Activated CD8-positive, alpha-beta T cell treated with anti-CD3 and anti-CD28 coated beads for 36 hours (primary cell): ENCODE data around the gene MAGEA8. TPM values are rescaled to one million over a fixed set of nuclear protein-coding genes. Genes with fewer than 3 reads are reported as not detected.
A peak's percentile ranks its signal among the peaks of the same experiment; 100 is the strongest.
"Not testable (repeated sequence)": the region's sequence is repeated elsewhere in the genome, so short reads cannot be mapped to it uniquely, and the experiment has no call there.

Experiments
- ATAC-seq: fragments of 200-7000 bp; cut with Tn5 transposase; one replicate; pipeline ENCODE4 v1.10.0; 2021; ENCODE audit warnings: mild to moderate bottlenecking, moderate library complexity
- CTCF ChIA-PET: fragments of 350-600 bp; sonication (Branson Sonifier 250); formaldehyde crosslinking; loops from one replicate; lab custom pipeline; 2021; ENCODE audit warnings: antibody characterized with exemption; lab: Charles Lee
- POLR2A ChIA-PET: fragments of 350-600 bp; sonication (Branson Sonifier 250); formaldehyde crosslinking; loops from one replicate; lab custom pipeline; 2021; ENCODE audit warnings: antibody characterized with exemption; lab: Charles Lee
- DNase-seq: peaks from one replicate; pipeline ENCODE4 v3.0.0-alpha.2; 2020
- H3K27ac Mint-ChIP-seq: one replicate; pipeline ENCODE4 v1.8.0; 2021; ENCODE audit warnings: mild to moderate bottlenecking, mixed read lengths
- H3K27me3 Mint-ChIP-seq: one replicate; pipeline ENCODE4 v1.8.0; 2021; ENCODE audit warnings: mixed read lengths
- H3K36me3 Mint-ChIP-seq: one replicate; pipeline ENCODE4 v1.8.0; 2021; ENCODE audit warnings: low read depth, mixed read lengths
- H3K4me1 Mint-ChIP-seq: one replicate; pipeline ENCODE4 v1.8.0; 2021; ENCODE audit warnings: low read depth, mixed read lengths
- H3K4me3 Mint-ChIP-seq: one replicate; pipeline ENCODE4 v1.8.0; 2021; ENCODE audit warnings: mild to moderate bottlenecking, moderate library complexity, mixed read lengths
- H3K9me3 Mint-ChIP-seq: one replicate; pipeline ENCODE4 v1.8.0; 2021; ENCODE audit warnings: mixed read lengths
- intact Hi-C: fragments of 100-400 bp; cut with micrococcal nuclease; formaldehyde crosslinking; loops from one replicate; pipeline ENCODE4 v1.10.0; 2022
- total RNA-seq, 2 experiments: library from RNA; stranded (reverse); gene quantifications; one replicate each; pipeline ENCODE4 v1.2.3, GENCODE V29; 2021
- TF ChIP-seq, protein P1 (sequence below): fragments of 200-600 bp; IDR thresholded peaks from one replicate; pipeline ENCODE4 v1.8.0; 2022; ENCODE audit warnings: antibody characterized with exemption, mild to moderate bottlenecking

Gene MAGEA8
- total RNA-seq, 2 experiments from 2014 or later: not detected

DNA sequence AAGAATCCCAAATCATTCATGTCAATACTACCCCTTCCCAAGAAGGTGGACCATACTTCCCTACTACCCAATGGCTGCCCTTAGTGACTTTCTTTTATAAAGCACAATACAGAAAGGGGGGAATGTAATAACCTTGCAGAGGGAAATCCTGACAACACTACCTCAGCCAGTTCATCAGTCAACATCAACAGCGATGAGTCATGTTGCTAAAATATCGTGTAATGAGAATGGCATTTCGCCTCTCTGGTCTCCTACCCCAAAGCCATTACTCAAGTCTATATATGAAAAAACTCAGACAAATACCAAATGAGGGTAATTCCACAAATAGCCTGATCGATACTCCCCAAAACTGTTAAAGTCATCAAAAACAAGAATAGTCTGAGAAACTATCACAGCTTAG, 3.3 kb upstream of the MAGEA8 start:
- H3K9me3 Mint-ChIP-seq: no peaks in the 10 kb centered on the region
- peaks cover 13% of the 10 kb centered on the region for H3K27me3 Mint-ChIP-seq
- TF ChIP-seq, protein P1, sequence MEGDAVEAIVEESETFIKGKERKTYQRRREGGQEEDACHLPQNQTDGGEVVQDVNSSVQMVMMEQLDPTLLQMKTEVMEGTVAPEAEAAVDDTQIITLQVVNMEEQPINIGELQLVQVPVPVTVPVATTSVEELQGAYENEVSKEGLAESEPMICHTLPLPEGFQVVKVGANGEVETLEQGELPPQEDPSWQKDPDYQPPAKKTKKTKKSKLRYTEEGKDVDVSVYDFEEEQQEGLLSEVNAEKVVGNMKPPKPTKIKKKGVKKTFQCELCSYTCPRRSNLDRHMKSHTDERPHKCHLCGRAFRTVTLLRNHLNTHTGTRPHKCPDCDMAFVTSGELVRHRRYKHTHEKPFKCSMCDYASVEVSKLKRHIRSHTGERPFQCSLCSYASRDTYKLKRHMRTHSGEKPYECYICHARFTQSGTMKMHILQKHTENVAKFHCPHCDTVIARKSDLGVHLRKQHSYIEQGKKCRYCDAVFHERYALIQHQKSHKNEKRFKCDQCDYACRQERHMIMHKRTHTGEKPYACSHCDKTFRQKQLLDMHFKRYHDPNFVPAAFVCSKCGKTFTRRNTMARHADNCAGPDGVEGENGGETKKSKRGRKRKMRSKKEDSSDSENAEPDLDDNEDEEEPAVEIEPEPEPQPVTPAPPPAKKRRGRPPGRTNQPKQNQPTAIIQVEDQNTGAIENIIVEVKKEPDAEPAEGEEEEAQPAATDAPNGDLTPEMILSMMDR: no peak
- ChIA-PET POLR2A (no interaction called here), CTCF (no interaction called here)
- DNase-seq: no peak
- intact Hi-C loops: no loop called here
- no peaks in the 10 kb centered on the region for H3K36me3 Mint-ChIP-seq
- no peak overlapping the region for H3K27ac Mint-ChIP-seq
- no peaks in the 10 kb centered on the region for H3K4me1 Mint-ChIP-seq
- no peak overlapping the region for H3K4me3 Mint-ChIP-seq
- no peak for ATAC-seq

DNA sequence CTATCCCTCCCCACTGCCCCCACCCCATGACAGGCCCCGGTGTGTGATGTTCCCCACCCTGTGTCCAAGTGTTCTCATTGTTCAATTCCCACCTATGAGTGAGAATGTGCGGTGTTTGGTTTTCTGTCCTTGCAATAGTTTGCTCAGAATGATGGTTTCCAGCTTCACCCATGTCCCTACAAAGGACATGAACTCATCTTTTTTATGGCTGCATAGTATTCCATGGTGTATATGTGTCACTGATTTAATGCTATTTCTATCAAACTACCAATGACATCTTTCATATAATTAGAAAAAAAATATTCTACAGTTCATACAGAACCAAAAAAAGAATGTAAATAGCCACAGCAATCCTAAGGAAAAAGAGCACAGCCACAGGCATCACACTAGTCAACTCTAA, 9.8 kb downstream of the MAGEA8 start:
- H3K36me3 Mint-ChIP-seq, H3K27me3 Mint-ChIP-seq, intact Hi-C loops, H3K4me1 Mint-ChIP-seq, H3K9me3 Mint-ChIP-seq, DNase-seq, ATAC-seq, H3K27ac Mint-ChIP-seq, CTCF ChIA-PET, H3K4me3 Mint-ChIP-seq, POLR2A ChIA-PET: not testable (repeated sequence)

DNA sequence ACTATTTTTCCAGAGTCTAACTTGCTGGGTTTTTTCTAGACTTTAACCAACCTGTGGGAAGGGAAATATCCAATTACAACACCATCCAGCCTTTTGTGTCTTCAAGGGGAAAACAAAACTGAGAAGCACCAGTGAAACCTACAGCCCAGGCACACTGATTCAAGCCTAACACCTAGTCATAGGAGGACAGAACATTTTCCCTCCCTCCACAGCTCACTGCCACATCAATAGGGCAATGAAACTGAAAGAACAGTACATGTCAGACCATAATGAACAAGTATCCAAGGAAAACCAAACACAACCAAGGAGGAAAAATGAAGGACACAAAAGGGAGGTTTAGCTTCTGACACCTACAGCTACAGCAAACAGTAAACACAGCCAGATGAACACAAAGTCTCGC, 17.6 kb downstream of the MAGEA8 start:
- POLR2A ChIA-PET: no interaction called here
- Mint-ChIP-seq H3K4me1 (peaks cover 11% of the 10 kb centered on the region), H3K36me3 (no peaks in the 10 kb centered on the region)

DNA sequence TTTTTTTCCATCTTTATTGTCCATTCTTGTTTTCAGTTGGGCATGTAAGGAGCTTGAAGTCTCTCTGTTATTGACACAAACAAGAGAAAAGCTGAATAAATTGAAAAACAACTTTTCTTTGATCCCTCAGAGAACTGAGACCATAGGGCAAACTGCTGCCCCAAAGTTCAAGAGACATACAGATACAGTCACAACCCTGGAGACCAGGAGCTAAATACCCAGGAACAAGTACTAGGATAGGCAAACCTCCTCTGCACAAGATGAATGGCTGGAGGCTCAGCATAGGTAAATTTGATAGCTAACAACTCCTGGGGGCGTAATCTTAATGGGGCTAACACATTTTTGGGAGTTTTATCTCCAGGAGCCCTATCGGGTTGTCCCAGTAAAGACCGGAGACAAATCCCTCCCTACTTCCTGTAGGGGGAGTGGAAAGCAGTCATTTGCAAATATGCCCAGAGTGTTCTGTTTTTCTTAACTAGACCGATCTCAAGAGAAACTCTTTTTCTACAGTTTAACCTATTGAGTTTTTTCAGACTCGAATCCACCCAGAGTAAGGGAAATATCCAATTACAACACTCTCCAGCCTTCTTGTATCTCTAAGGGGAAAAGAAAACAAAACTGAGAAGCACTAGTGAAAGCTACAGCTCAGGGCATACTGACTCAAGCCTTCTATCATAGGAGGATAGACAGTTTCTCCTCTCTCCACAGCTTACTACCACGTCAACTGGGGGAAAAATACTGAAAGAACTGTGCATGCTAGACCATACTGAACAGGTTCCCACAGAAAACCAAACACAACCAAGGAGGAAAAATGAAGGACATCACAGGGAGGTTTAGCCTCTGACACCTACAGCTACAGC, 23.1 kb downstream of the MAGEA8 start:
- Mint-ChIP-seq H3K27me3 (peaks cover 4% of the 10 kb centered on the region), H3K9me3 (no peaks in the 10 kb centered on the region), H3K4me1 (peaks cover 12% of the 10 kb centered on the region), H3K27ac (peak overlapping the region; percentile 55), H3K36me3 (no peaks in the 10 kb centered on the region), H3K4me3 (peak overlapping the region; percentile 44)
- intact Hi-C loops: loop anchor here (10.0 kb wide), 1 partner anchor 69 kb away; no protein-coding TSS in a partner anchor
- TF ChIP-seq, protein P1: no peak
- ChIA-PET CTCF (interaction anchor here (1.0 kb wide), 1 partner anchor 36 kb away, joined by 3 read pairs; no protein-coding TSS in a partner anchor), POLR2A (interaction anchor here (0.7 kb wide), 1 partner anchor 34 kb away, joined by 3 read pairs; no protein-coding TSS in a partner anchor)
- ATAC-seq (peak; percentile 80), DNase-seq (no peak)

More for the DNA sequence above, 17.6 kb downstream of the MAGEA8 start:
- Mint-ChIP-seq H3K9me3 (no peaks in the 10 kb centered on the region), H3K27me3 (peaks cover 9% of the 10 kb centered on the region), H3K4me3 (no peak overlapping the region), H3K27ac (no peak overlapping the region)
- DNase-seq (peak; percentile 12), ATAC-seq (peak; percentile 68)
- TF ChIP-seq, protein P1: no peak
- intact Hi-C loops: no loop called here
- CTCF ChIA-PET: no interaction called here

DNA sequence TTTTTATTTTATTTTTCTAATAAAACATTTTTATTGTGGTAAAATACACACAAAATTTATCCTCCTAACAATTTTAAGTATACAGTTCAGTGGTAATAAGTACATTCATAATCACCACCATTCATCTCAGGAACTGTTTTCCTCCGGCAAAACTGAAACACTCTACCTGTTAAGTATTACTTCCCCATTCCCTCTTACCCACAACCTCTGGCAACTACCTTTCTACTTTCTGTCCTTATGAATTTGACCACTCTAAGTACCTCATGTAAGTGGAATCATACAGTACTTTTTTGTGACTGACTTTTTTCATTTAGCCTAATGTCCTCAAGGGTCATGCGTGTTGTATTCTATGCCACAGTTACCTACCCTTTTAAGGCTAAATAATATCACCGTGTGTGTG, 27.3 kb downstream of the MAGEA8 start:
- ATAC-seq (no peak), DNase-seq (no peak)
- Mint-ChIP-seq H3K4me3 (no peak overlapping the region), H3K4me1 (peaks cover 10% of the 10 kb centered on the region), H3K36me3 (no peaks in the 10 kb centered on the region), H3K9me3 (no peaks in the 10 kb centered on the region), H3K27me3 (no peaks in the 10 kb centered on the region), H3K27ac (no peak overlapping the region)
- intact Hi-C loops: loop anchor here (10.0 kb wide), 1 partner anchor 74 kb away; no protein-coding TSS in a partner anchor
- TF ChIP-seq, protein P1: no peak
- ChIA-PET CTCF (interaction anchor here (1.0 kb wide), 1 partner anchor 8 kb away, joined by 3 read pairs; no protein-coding TSS in a partner anchor), POLR2A (no interaction called here)
